Activated T-helper 2 cell treated with anti-CD3 and anti-CD28 coated beads, Interferon-gamma antibody, Interleukin-2, Interleukin-4, amounts not matched to agents 10 μg/mL and 5 μg/mL and 100 μg/mL, durations not matched to agents 14 hours and 24 hours and 36 hours (primary cell): ENCODE results near the gene ERFE. TPM values are rescaled to one million over a fixed set of nuclear protein-coding genes. Genes with fewer than 3 reads are reported as not detected.

Experiments
- total RNA-seq: library from RNA; stranded (reverse); gene quantifications from 2 replicates; pipeline ENCODE4 v1.2.3, GENCODE V29; 2022

The ERFE gene
- total RNA-seq, 1 donor from 2014 or later = 0.46 TPM

Other genes with a start within 250 kb of the ERFE start
- 137 and 146 TPM in 2 replicates for gene UBE2F, start 192.0 kb upstream of the ERFE start, total RNA-seq
- gene SCLY, start 98.0 kb upstream of the ERFE start, total RNA-seq = 98.6 and 102 TPM in 2 replicates
- gene ESPNL, start 58.6 kb upstream of the ERFE start, total RNA-seq = 0.07 and 0.14 TPM in 2 replicates
- not detected in 2 replicates for gene KLHL30, start 20.3 kb upstream of the ERFE start, total RNA-seq
- 67.1 and 71.3 TPM in 2 replicates for gene ILKAP, start 44.7 kb downstream of the ERFE start, total RNA-seq
- 10.2 and 10.8 TPM in 2 replicates for gene HES6, start 81.1 kb downstream of the ERFE start, total RNA-seq
- 19.1 and 19.3 TPM in 2 replicates for gene PER2, start 129.6 kb downstream of the ERFE start, total RNA-seq
- gene TRAF3IP1, start 161.5 kb downstream of the ERFE start, total RNA-seq = 13.9 and 14.4 TPM in 2 replicates